Kidney epithelial cell (primary cell): ENCODE measurements around the gene CHD5. TPM values are rescaled to one million over a fixed set of nuclear protein-coding genes. Genes with fewer than 3 reads are reported as not detected.

ENCODE experiments used
- DNase-seq: peaks from one replicate; pipeline ENCODE4 v3.0.0-alpha.2; 2010; ENCODE audit warnings: low read depth
- H3K27me3 ChIP-seq: 2 replicates; pipeline ENCODE4 v1.6.0; 2011; ENCODE audit warnings: low read length; ENCODE audit not compliant: control insufficient read depth, insufficient read depth
- H3K36me3 ChIP-seq: 2 replicates; pipeline ENCODE4 v1.5.1; 2011; ENCODE audit warnings: low read length; ENCODE audit not compliant: control insufficient read depth, insufficient read depth
- H3K4me3 ChIP-seq: 2 replicates; pipeline ENCODE4 v1.5.1; 2011; ENCODE audit warnings: low read depth, mild to moderate bottlenecking, control low read depth, low read length
- total RNA-seq: library from RNA; depleted of rRNA; stranded (reverse); fragments of >200 nt; gene quantifications from 2 replicates; pipeline ENCODE4 v1.2.3, GENCODE V29; 2015
- TF ChIP-seq, protein P1 (sequence below): IDR thresholded peaks from 2 replicates; pipeline ENCODE4 v1.5.1; 2011; ENCODE audit warnings: mild to moderate bottlenecking, moderate library complexity, low read length, control low read depth, inconsistent platforms; ENCODE audit not compliant: insufficient read depth, poor library complexity, severe bottlenecking

Gene CHD5
- total RNA-seq, 1 donor from 2014 or later: 0.08 TPM

DNA sequence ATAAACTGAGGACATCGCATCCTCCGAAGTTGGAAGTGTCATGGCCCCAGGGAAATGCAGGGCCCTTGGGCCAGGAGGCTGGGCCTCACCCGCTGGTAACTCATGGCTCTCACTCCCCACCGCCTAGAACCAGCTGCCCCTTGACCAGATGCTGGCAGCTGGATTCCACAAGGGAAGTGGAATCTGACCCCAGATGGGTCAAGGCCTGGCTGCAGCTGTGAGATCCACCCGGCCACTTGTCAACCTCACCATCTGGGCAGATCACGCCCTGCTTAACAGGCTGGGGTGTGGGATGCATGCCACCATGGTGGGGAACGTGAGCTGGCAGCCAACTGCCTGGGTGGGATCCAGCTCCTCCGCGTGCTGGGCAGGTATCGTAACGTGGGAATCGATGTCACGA, 108.9 kb downstream of the CHD5 start:
- TF ChIP-seq, protein P1, sequence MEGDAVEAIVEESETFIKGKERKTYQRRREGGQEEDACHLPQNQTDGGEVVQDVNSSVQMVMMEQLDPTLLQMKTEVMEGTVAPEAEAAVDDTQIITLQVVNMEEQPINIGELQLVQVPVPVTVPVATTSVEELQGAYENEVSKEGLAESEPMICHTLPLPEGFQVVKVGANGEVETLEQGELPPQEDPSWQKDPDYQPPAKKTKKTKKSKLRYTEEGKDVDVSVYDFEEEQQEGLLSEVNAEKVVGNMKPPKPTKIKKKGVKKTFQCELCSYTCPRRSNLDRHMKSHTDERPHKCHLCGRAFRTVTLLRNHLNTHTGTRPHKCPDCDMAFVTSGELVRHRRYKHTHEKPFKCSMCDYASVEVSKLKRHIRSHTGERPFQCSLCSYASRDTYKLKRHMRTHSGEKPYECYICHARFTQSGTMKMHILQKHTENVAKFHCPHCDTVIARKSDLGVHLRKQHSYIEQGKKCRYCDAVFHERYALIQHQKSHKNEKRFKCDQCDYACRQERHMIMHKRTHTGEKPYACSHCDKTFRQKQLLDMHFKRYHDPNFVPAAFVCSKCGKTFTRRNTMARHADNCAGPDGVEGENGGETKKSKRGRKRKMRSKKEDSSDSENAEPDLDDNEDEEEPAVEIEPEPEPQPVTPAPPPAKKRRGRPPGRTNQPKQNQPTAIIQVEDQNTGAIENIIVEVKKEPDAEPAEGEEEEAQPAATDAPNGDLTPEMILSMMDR: no peak
- H3K4me3 ChIP-seq: no peak overlapping the region
- H3K36me3 ChIP-seq: no peaks in the 10 kb centered on the region
- no peaks in the 10 kb centered on the region for H3K27me3 ChIP-seq
- DNase-seq: no peak

DNA sequence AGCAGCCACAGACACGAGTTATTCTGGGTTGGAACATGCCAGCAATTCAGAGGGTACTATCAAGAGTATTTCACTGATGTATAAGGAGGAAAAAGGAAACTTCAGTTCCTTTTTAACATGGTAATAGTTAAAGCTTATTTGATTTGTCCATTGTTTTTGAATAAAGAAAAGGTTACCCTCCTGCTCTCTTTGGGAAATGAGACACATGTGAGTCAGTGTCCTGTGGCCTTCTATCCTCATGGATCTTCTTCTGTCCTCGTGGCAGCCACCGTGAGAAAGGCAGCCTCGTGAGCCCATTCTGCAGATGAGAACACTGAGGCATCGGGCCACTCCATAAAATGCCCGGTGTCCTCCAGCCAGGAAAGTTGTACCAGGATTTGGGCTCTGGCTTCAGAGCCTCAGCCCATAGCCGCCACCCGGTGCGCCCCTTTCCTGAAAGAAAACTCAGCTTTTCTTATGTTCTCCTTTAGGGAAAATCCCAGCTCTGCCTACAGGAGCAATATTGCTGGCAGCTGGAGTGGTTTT, 109.6 kb downstream of the CHD5 start:
- H3K36me3 ChIP-seq: no peaks in the 10 kb centered on the region
- DNase-seq: no peak
- TF ChIP-seq, protein P1: no peak
- H3K4me3 ChIP-seq: no peak overlapping the region
- no peaks in the 10 kb centered on the region for H3K27me3 ChIP-seq

DNA sequence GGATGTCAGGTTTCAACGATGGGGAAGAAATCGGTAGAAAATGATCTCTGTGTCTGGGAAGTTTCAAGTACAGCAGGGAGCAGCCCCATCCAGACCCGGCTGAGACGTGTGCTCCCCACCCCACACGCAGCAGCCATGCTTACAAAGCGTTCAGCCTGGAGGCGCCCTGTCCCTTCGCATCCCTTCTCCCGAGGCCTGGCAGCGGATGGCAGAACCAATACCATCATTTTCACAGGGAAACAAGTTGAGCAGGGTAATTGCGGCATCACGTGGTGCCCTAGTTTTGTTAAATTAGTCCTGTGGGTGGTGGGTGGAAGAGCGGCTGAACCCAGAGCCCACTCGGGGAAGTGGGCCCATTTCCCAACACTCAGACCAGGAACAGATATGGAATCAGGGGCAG, 110.5 kb downstream of the CHD5 start:
- Histone ChIP-seq H3K4me3 (no peak overlapping the region), H3K36me3 (no peaks in the 10 kb centered on the region), H3K27me3 (no peaks in the 10 kb centered on the region)
- TF ChIP-seq, protein P1: no peak
- DNase-seq: no peak

DNA sequence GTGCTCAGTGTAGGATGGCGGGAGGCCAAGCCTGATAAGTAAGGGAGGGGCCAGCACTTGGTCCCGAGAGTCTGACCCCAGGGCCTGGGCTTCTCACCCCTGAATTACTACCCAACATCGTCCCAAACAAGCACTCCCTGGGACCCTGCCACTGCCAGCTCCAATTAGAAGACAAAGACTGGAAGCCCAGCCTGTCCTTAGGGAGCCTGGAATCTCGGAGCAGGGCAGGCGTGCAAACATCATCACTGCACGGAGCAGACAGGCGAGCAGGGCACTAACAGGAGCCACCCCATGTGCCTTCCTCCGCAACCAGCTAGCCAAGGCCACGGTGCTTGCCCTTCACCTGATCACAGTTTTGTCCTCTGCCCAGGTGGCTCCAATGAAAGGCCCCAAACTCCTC, 111.2 kb downstream of the CHD5 start:
- Histone ChIP-seq H3K4me3 (no peak overlapping the region), H3K27me3 (no peaks in the 10 kb centered on the region), H3K36me3 (no peaks in the 10 kb centered on the region)
- DNase-seq: no peak
- TF ChIP-seq, protein P1: no peak

DNA sequence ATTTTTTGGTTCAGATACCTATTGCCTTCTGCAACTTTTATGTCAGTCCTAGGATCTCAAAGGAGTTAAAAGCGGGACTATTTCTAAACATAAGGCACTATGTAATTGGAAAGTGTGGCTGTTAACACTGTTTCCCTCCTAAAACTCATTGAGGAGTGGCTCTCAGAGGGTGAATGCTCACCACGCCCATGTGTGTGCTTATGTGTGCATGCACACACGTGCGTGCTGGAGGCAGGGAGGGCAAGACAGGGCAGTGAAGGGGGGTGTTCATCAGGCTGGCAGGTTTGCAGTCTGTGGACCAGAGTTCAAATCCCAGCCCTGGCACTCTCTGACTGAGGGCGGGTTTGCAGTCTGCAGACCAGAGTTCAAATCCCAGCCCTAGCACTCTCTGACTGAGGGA, 112.0 kb downstream of the CHD5 start:
- H3K4me3 ChIP-seq: no peak overlapping the region
- H3K36me3 ChIP-seq: no peaks in the 10 kb centered on the region
- TF ChIP-seq, protein P1: no peak
- H3K27me3 ChIP-seq: no peaks in the 10 kb centered on the region
- DNase-seq: no peak

DNA sequence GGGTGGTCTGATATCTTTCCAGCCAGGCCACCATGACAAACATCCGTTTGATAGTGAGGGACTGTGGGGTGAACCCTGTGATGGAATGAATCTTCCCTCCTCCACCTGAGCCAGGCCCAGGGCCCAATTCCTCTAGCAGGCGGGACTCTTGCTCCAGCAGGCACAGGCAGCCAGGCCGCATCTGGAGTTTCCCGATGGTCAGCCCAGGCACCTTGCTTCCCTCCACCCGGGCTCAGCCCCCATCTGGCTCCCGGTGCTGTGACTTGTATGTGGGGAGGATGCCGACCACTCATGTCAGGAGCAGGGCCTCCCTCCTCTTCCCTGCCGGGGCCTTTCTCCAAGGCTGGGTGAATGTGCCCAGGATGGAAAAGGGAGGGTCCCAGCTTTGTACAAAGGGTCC, 113.4 kb downstream of the CHD5 start:
- H3K36me3 ChIP-seq: no peaks in the 10 kb centered on the region

More for the DNA sequence above, 113.4 kb downstream of the CHD5 start:
- DNase-seq: no peak
- Histone ChIP-seq H3K27me3 (no peaks in the 10 kb centered on the region), H3K4me3 (no peak overlapping the region)
- TF ChIP-seq, protein P1: no peak
